SH-SY5Y (cell line): Measurements from ENCODE around the gene NKX2-3.

Experiments
- GATA2 ChIP-seq: IDR thresholded peaks from 2 replicates; pipeline ENCODE4 v1.6.1; 2011; ENCODE audit warnings: mild to moderate bottlenecking, low read depth, low read length
- GATA3 ChIP-seq: IDR thresholded peaks from 2 replicates; pipeline ENCODE4 v1.6.1; 2011; ENCODE audit warnings: low read depth, mild to moderate bottlenecking, low read length, moderate library complexity

The NKX2-3 gene

DNA sequence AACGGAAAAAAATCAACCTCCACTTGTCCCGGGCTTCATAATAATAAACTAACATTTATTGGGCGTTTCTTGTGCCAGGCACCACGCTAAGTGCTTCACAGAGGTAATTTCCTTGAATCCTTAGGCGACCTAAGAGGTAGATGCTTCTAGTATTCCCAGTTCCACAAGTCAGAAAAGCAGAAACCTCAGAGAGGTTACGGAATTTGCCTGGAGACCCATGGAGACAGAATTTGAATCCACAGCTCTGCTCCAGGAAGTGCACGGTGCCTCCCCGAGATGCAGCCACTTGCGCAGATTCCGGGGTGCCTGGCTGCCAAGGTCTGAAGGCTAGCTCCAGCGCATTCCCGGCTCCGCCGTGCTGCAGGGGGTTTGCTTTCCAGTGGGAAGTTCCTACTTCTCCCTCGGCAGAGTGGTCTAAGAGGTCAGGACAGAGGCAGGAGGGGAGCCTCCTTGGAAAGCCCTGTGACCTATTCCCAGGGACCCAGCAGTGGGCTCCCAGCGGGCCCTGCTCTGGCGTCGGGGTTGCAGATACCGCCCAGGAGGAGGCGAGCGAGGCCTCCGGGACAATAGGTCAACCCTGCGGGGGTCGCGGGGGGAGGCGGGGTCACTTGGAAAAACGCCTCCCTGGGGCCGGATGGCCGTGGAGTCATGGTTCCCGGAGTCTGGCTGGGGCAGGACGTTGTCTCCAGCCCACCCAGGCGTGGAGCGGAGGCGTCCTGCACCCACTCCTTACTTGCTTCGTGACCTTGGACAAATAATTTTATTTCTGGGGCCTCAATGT lies 10.1 kb upstream of the NKX2-3 start:
- TF ChIP-seq GATA2: no peak
- no peak for TF ChIP-seq GATA3

- TF ChIP-seq GATA2 (no peak), GATA3 (no peak)
Observed at GRCh38 chr10:99523251-99523773, 9.4 kb upstream of the NKX2-3 start.

GRCh38 chr10:99524050-99524666 lies 8.6 kb upstream of the NKX2-3 start:
- TF ChIP-seq GATA3: no peak
- no peak for TF ChIP-seq GATA2

GRCh38 chr10:99524736-99525380 lies 7.9 kb upstream of the NKX2-3 start:
- TF ChIP-seq GATA3 (no peak), GATA2 (no peak)

- TF ChIP-seq GATA3: no peak
- no peak for TF ChIP-seq GATA2
Observed at GRCh38 chr10:99525897-99526296, 6.8 kb upstream of the NKX2-3 start.

DNA sequence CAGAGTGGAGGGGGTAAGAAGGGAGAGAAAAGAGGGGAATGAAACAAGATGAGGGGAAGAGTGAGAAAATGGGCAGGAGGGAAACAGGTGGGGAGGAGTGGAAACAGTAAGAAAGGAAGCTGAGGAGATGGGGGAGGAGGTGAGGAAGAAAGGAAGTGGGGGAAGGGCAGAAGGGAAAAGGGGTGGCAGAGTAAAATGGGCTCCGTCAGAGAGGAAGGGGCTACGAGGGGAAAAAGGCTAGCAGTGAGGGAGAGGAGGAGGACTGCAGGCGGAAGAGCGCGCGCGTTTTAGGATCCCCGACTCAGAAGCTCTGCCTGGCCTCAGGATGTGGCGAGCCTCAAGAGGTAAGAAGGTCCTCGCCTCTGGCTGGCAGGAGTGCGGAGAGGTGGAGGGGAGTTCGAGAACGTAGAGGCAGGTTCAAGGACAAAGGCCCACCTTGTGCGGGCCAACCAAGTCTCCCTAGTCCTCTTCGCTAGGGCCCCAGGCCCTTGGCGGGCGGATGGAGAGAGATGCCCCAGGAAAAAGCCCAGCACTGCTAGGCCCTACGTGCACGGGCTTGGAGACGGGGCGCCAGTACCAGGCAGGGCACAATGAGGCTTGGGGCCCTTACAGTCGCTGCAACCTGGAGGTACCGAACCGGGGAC lies 5.8 kb upstream of the NKX2-3 start:
- no peak for TF ChIP-seq GATA2
- TF ChIP-seq GATA3: no peak

DNA sequence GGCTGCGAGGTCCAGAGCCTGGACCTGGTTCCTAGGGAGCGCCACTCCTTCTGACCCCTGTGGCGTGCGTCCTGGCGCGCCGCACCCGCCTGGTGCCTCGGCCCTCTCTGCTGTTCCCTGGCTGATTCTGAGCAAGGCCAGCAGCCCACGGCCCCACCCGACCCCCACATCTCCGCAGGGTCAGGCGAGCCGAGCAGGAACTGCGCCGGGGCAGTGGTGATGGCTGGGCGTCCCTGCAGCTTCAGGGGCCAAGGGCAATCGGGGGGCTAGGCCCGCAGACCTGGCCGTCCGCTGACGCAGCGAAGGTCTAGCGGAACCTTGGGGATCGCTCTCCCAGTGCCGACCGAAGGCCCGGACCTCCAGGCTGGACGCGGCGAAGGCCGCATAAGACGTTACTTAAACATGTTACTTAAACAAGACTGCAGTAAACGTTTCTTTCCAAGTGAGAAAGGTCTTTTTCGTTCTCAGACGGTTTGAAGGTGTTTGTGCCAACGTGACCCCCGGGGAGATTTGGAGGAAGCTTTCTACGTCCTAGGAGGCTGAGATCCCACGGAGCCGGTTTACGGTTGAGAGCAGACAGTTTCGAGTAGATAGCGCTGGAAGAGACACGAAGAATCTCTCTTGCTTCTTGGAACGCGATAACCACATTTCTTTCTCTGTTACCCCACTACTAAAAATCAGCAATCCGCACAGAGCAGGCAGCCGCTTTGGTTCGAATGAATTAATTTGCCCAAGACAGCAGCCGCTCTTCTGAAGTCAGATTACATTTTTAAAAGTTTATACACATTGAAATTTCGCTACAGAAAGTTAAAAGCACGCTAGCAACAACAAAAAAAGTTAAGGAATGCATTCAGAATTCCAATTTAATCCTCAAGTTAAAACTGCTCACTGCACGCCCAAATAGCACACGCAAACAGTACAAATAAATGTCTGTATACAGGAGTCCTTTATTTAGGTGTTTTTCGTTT lies 4.9 kb upstream of the NKX2-3 start:
- TF ChIP-seq GATA3: no peak
- no peak for TF ChIP-seq GATA2

DNA sequence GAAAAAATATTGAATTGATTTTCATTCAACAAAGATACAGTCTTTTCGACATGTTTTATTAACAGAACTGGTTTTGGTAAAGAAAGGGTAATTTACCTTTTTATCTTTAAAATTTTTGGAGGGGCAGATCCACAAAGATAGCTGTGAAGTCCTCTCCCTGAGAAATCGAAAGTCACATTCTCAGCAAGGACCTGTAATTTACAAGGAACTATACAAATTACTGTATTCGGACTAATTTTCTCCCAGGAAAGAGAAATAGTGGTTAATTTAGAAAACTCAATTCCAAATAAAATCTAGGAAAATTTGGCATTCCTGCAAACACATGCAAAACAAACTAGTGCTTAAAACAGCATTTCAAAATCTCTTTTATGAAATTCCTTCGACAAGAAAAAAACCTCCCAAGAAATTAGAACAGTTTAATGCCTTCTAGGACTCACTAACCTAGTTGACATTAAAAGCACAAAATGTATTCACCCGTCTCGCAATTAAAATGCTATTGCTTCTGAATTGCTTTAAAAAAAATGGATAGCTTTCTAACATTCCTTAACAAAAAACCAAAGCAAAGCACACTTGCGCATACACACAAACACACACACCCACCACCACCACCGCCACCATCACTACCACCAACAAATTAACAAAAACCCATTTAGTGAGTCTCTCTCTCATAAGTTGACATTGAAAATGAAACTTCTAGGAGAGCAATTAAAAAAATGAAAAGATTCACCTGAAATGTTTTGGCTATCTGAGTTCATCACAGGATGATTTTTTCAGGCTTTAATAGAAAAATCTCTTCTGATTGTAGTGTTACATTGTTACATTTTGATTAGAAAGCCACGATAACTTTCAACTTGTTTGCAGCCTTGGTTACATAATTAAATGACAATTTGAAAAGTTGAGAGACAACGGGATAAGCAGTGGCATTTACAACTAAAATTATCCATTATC lies 4.0 kb upstream of the NKX2-3 start:
- TF ChIP-seq GATA2 (no peak), GATA3 (no peak)

DNA sequence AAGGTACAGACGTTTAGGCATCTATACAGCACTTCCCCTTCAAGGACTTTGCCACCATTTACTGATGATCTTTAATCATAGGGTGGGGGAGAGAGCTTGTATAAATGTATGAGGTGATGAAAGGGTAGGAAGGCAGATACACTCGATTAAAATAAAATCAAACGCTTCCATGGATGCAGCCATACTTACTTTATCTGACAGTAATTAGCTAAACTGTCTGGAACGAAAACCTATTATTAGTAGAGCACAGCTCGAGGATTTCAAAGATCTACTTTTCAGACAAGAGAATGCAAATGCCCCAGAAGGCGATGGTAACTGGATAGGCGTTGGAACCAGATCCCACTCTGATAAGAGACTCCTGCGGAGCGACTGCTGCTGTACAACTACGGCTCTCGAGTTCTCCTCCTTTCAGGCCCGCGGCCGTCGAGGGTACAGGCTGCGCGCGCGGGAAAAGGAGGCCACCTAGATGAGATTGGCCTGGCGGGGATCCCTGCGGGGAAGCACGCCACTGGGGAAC lies 3.1 kb upstream of the NKX2-3 start:
- TF ChIP-seq GATA3 (no peak), GATA2 (peak; percentile 63)

- TF ChIP-seq GATA2: no peak
- TF ChIP-seq GATA3: no peak
Observed at GRCh38 chr10:99530108-99531025, 2.4 kb upstream of the NKX2-3 start.
